GM19372 (cell line): Measurements from ENCODE around the gene LPXN.

Experiments used
- ATAC-seq: cut with Tn5 transposase; IDR thresholded peaks from one replicate; pipeline ENCODE4 v1.9.1; 2021; ENCODE audit warnings: mild to moderate bottlenecking, low read depth, moderate library complexity; ENCODE audit not compliant: unreplicated experiment

The LPXN gene

DNA sequence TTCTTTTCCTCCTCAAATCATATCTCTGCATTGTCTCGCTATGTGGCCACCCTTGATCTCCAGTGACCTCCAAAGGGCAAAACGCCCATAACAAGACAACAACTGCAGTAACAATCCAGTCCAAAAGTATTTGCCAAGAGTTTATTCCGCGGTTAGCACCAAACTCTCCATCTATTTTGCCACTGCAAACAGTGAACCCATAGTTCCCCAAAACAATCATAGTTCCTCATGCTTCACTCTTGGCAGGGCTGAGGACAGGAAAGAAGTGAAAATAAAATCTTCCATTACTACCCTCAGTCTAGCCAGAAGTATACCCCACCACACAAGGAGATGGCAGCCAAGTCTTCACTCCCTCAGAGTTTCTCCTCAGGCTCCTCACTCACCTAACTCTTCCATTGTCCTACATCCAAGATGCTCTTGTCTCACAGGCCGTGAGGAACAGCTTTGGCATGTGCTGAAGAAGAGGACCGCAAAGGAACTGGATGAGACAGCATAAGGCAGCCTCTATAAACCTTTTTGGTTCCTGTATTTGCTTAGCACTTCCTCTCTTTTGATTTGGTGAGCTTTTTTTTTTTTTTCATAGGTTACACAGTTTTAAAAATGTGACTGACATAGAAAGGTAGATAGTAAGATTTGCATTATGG is at the start of gene LPXN:
Gene LPXN (minus strand): TSS at position 480 of the 644 bp plus-strand sequence. CDS start 84 bp downstream, at position 396.
- ATAC-seq: no peak

DNA sequence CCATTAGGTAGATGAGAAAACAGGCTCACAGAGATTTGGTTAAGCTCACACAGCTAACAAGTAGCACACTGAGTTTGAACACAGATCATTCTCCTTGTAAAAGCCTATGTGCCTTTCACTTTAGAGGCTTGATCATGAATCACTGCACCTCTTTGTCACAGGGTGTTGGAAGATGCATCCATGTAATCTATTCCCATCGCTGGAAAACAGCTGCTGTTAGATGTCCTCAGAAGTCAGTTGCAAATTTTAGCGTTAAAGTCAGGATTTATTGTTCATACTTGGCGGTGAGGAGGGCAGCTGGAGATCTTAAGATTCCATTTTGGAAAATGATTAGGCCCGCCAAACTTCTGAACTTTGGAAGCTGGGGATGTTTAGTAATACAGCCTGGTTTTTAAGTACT is 49.4 kb upstream of the LPXN start:
- no peak for ATAC-seq

GRCh38 chr11:58622344-58622743 is 46.7 kb upstream of the LPXN start, which contains the start of gene CNTF:
CNTF (plus strand) TSS chr11:58622665; CDS start chr11:58622753, 88 bp downstream.
- ATAC-seq: no peak

DNA sequence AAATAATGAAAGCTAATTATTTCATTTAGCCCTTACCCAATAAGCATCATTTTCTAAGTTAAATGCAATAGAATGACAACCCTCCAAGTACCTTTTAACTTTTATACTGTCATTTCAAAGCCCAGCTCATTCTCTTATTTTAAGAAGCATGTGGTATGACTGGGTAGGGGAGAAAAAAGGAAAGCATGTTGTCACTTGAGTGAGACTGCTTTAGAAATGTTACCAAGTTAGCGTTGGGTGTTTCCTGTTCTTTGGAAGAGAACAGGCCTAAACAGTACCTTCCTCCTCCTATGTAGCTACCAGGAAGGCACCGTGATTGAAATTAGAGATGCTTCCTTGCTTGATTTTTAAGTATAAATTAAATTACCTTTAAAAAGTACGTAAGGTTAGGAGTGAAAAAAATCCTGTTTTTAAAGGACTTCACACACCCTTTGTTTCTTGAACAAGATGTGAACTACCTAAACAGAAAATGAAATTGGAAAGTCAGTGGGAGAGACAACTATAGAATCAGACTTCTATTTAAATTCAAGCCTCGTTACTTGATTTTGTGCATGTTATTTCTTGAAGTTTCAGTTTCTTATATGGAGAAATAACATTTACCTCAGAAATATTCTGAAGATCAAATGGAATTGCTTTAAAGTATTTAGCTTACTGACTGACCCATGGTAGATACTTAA is 46.1 kb upstream of the LPXN start:
- no peak for ATAC-seq

DNA sequence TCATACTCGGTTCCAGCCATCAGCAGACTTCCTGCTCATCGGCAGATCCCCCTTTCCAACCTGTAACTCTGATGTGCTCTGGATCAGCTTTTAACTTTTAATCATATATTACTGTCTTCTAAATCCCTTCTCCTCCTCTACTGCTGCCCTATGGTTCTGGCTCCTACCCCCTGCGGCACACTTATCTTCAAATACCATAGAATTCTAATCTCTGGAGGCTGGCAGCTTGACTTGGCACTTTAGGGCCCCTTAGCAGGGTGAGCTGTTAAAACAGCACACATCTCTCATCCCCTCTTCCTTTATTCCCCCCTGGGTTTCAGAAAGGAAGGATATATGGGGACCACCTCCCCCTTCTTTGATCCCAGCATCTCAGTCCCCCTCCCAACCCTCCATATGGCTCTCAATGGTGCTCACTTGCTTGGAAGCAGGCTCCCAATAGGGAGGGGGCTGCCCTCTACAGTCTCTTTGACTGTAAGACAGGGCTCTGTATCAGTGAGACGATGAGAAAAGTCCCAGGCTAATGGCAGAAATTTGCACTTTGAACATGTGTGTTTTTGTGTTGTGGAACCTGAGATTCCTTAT is 42.4 kb upstream of the LPXN start:
- ATAC-seq: no peak

GRCh38 chr11:58616594-58616993 is 40.9 kb upstream of the LPXN start:
- no peak for ATAC-seq

GRCh38 chr11:58615559-58615958 is 39.9 kb upstream of the LPXN start:
- ATAC-seq: no peak

DNA sequence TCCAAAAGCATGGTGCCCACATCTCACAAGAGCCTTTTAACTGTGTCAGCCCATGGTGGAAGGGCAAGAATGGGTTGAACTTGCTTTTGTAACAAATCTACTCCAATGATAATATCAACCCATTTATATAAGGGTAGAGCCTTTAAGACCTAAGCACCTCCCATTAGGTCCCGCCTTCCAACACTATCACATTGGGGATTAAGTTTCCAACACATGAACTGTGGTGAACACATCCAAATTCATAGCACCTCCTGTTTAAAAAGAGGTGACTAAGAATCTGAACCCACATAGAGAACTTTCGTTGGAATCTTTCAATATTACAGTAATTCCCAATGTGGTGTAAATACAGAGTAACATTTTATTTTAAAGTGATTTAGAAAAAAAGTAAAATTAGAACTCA is 37.6 kb upstream of the LPXN start:
- ATAC-seq: no peak

DNA sequence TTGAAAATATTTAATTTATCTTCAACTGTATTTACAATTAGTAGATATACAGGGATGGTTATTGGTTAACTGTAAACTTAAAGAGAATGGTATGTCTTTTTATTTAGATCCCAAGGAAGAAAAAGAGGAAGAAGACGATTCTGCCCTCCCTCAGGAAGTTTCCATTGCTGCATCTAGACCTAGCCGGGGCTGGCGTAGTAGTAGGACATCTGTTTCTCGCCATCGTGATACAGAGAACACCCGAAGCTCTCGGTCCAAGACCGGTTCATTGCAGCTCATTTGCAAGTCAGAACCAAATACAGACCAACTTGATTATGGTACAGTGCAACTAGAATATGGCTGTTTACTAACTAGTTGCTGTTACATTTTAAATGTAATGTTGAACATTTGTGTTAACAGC is 34.1 kb upstream of the LPXN start:
- no peak for ATAC-seq

- no peak for ATAC-seq
Measured at GRCh38 chr11:58608331-58608730, 32.7 kb upstream of the LPXN start.

GRCh38 chr11:58606930-58607714 is 31.5 kb upstream of the LPXN start:
- no peak for ATAC-seq

GRCh38 chr11:58600510-58600909 is 24.9 kb upstream of the LPXN start:
- no peak for ATAC-seq

- ATAC-seq: no peak
Measured at GRCh38 chr11:58597486-58598144, 22.0 kb upstream of the LPXN start.

GRCh38 chr11:58596621-58597020 is 21.0 kb upstream of the LPXN start:
- no peak for ATAC-seq

DNA sequence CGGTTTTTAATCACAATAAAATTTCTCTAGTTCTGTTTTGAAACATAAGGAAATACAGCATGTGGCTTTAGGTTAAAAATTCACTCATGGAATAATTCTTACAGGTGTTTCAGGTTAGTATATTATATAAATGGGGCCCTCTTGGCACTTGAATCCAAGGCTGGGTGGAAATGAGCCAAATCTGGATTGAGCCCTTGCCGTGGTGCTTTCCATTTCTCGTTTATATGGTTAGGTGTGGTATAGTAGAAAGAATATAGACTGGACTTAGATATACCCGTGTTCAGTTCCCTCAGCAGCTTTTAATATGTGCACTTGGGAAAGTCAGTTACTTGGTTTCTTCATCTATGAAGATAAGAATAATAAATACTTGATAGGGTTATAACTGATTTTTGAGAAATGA is 19.2 kb upstream of the LPXN start:
- no peak for ATAC-seq

GRCh38 chr11:58592760-58593472 is 17.3 kb upstream of the LPXN start:
- no peak for ATAC-seq

DNA sequence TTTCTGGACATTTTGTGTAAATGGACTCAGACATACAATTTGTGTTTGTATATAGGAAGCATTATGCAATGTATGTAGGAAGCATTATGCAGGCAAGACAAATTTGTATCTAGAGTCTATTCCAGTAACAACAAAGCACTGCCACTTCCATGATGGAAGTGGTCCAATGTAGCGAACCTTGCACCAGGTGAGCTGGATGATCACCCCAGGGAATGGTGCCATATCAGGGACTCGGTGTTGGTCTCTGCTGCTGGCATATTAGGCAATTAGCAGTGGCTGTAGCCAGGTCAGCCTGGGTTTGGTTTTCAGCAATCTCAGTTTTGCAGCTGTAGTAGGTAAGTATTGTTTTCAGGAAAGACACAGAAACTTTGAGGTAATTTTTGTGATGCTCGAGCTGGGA is 16.0 kb upstream of the LPXN start:
- no peak for ATAC-seq

- ATAC-seq: no peak
Measured at GRCh38 chr11:58586998-58587397, 11.3 kb upstream of the LPXN start.

DNA sequence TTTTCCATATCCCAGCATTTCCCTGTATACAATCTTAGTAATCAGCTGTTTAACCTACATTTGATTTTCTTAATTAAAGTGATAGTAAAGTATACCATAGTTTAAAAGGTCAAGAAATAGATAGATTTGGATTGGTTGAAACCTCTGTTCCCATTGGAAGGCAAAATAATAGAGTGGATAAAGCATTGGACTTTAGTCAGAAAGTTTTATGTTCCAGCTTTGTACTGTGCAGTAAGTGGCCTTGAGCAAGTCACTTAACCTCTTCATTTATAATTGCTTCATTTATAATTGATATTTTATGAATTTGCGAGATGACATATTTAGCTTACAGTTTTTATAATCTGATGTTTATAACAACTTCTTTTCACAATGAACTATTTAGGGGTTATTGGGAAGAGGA is 6.8 kb upstream of the LPXN start:
- no peak for ATAC-seq

DNA sequence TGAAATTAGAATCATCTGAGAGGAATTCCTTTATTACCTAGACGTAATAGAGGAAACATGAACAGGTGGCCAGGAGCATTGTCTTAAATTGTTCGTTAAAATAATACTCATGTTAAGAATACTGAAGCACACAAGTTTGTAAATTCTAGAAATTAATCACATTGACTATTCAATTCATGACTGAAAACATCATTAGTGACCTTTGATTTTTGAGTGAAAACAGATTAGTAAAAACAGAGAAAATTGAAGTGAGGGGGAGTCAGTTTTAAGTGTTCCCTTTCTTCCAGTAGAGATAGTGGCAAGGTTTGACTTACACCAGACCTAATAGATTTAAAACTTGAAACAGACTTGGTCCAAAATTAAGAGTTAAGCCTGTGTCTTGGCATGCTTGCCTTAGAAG is 4.7 kb upstream of the LPXN start:
- ATAC-seq: no peak
